Muscle of leg (tissue), 11 donors: ENCODE measurements around the gene ABCG1. TPM values are rescaled to one million over a fixed set of nuclear protein-coding genes. Genes with fewer than 3 reads are reported as not detected.
A peak's percentile ranks its signal among the peaks of the same experiment; 100 is the strongest.

Source experiments
- DNase-seq: peaks from one replicate; pipeline ENCODE4 v3.0.0; 2013
- H3K27ac ChIP-seq: one replicate; pipeline ENCODE4 v1.5.1; 2013; ENCODE audit warnings: mild to moderate bottlenecking, low read length, control low read depth
- H3K27me3 ChIP-seq: one replicate; pipeline ENCODE4 v1.6.1; 2013; ENCODE audit warnings: low read length; ENCODE audit not compliant: control insufficient read depth, insufficient read depth
- H3K36me3 ChIP-seq: one replicate; pipeline ENCODE4 v1.6.1; 2013; ENCODE audit warnings: low read length; ENCODE audit not compliant: control insufficient read depth, insufficient read depth
- H3K4me1 ChIP-seq: one replicate; pipeline ENCODE4 v1.6.1; 2013; ENCODE audit warnings: low read length; ENCODE audit not compliant: control insufficient read depth, insufficient read depth
- H3K4me3 ChIP-seq: one replicate; pipeline ENCODE4 v1.5.1; 2013; ENCODE audit warnings: low read length, control low read depth
- H3K9me3 ChIP-seq: replicated peaks from 2 replicates; pipeline ENCODE4 v1.6.1; 2013; ENCODE audit warnings: low read depth, low read length; ENCODE audit not compliant: control insufficient read depth
- WGBS: methylation state at CpG from one replicate; pipeline ENCODE4 v1.1.5; 2013; ENCODE audit warnings: missing lambda C conversion rate; ENCODE audit not compliant: insufficient coverage; 5-methylcytosine and 5-hydroxymethylcytosine counted together
- polyA plus RNA-seq, 8 donors: library from polyadenylated mRNA; unstranded; fragments of 120-200 nt; gene quantifications; one replicate each; pipeline versions ENCODE4 v1.2.1 to v1.2.3, GENCODE V29; 2013; ENCODE audit warnings: inconsistent platforms in 1 of 8, low replicate concordance in 1 of 8; ENCODE audit not compliant: insufficient read length in 8 of 8, insufficient read depth in 1 of 8
- total RNA-seq: library from RNA; stranded (reverse); fragments of 120-200 nt; gene quantifications from one replicate; pipeline ENCODE4 v1.2.4, GENCODE V29; 2013

ABCG1 gene
- total and polyA plus RNA-seq, 9 donors, result 4.9 to 9.1 (median 8.1) TPM

DNA sequence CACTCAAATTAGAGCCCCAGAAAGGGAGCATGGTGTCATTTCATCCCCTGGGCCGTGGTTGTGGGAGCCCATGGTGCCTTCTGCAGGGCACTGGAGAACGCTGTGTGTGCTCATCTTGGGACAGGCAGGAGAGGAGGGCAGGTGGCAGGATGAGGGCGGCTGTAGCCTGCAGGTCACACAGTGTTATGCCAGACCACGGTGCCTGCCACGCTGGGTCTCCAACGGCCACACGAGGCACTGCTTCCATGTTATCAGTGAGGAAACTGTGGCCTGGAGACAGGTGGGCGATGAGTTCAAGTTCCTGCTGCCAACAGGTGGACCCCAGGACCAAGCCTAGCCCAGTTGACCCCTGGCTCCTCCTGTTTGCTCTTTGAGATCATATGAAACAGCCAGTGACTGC is 21.0 kb downstream of the ABCG1 start:
- no peaks in the 10 kb centered on the region for H3K36me3 ChIP-seq
- no peak overlapping the region for H3K4me3 ChIP-seq
- 86% methylated on average over 8 of the region's 8 CpGs for WGBS
- H3K4me1 ChIP-seq, result peaks cover 31% of the 10 kb centered on the region
- no peak overlapping the region for H3K27ac ChIP-seq
- H3K9me3 ChIP-seq, result no peaks in the 10 kb centered on the region
- H3K27me3 ChIP-seq, result peaks cover 2% of the 10 kb centered on the region
- DNase-seq, result no peak

DNA sequence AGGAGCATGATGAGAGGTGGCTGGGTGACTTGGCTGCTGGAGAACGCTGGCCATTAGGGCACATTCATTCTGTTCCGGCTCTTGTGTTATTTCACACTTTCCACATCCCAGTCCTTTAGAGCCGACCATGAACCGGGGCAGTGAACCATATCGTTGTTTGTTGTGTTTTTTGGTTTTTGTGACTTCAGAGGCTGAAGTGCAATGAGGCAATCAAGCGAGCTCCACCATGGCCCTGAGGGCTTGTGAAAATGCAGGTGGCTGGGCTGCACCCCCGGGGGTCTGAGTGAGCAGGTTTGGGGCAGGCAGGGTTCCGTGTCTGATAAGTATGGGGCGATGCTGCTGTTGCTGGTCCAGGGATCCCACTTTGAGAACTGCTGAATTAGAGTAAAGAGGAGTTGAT is 23.7 kb downstream of the ABCG1 start:
- Histone ChIP-seq H3K27ac (no peak overlapping the region), H3K36me3 (no peaks in the 10 kb centered on the region), H3K4me1 (peaks cover 15% of the 10 kb centered on the region), H3K9me3 (no peaks in the 10 kb centered on the region), H3K4me3 (no peak overlapping the region), H3K27me3 (peaks cover 6% of the 10 kb centered on the region)
- no peak for DNase-seq
- 66% methylated on average over 6 of the region's 9 CpGs for WGBS

DNA sequence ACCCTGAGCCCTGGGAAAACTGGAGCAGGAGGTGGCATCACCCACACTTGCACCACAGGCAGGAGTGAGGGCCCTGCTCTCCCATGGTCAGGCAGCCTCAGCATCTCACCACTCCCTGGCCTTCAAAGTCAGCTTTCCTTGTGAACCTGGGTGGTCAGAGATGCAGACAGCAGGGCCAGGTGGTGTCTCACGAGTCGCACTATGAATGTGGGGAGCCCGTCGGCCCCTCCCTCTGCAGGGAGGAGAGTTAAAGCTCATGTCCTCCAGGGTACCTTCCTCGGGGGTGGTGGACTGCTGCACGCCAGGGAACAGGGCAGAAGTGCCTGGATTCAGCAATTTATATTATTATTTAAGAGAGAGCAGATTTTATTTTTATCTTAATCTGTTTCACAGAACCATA is 24.1 kb downstream of the ABCG1 start:
- WGBS, result no CpG with 5 or more reads among the region's 6 CpGs
- H3K4me1 ChIP-seq, result peaks cover 14% of the 10 kb centered on the region

DNA sequence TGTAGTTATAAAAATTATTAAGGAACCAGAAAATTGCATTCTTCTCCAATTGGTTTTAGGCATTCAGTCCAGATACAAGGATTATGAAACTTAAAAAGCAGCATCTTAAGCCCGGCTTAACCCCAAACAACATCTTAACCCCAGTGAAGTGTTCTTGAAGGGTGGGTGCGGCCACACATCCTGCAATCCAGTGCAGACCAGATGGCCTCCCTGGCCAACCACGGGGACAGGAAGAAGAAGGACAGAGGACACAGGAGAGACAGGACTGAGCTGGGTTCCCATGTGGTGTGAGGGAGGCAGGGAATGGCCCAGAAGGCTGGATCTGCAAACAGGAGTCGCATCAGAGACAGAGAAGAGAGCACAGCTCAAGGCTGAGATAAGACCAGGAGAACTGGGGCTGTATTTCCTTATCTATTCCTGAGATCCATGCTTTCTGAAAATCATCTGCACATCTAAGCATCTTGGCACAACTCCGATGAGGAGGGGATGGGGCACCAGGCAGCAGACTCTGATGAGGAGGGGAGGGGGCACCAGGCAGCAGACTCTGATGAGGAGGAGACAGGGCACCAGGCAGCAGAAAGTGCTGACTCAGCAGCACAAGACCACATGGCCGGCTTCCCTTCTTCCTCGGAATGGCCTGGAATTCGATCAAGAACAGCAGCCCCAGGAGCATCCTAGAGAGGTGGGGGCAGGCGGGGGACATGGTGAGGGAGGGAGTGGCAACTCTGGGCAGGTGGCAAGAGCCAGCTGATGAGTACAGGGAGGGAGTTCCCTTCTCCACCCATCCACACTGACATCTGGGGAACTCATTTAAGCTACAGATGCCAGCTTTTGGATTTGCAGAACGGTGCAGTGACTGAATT is 26.6 kb downstream of the ABCG1 start:
- Histone ChIP-seq H3K9me3 (no peaks in the 10 kb centered on the region), H3K4me1 (peaks cover 14% of the 10 kb centered on the region), H3K36me3 (no peaks in the 10 kb centered on the region), H3K27me3 (peaks cover 6% of the 10 kb centered on the region), H3K4me3 (no peak overlapping the region), H3K27ac (no peak overlapping the region)
- WGBS, result 27% methylated on average over 2 of the region's 10 CpGs
- peak; percentile 81 for DNase-seq

More for the DNA sequence above, 24.1 kb downstream of the ABCG1 start:
- Histone ChIP-seq H3K4me3 (no peak overlapping the region), H3K27me3 (peaks cover 6% of the 10 kb centered on the region), H3K27ac (no peak overlapping the region), H3K36me3 (no peaks in the 10 kb centered on the region), H3K9me3 (no peaks in the 10 kb centered on the region)
- no peak for DNase-seq

DNA sequence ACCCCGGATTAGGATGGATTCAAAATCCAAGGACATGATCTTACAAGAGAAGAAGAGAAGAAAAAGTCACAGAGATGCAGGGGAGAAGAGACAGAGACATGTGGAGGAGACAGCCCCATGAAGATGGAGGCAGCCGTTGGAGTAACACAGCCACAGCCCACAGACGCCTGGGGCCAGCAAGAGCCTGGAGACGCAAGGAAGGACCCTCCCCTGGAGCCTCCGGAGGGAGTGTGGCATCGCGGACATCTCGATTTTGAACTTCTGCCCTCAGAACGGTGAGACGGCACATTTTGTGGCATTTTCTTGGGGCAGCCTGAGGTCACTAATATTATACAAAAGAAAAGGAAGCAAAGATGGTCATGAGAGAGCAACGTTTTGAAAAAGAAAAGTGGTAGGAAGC is 28.8 kb downstream of the ABCG1 start:
- H3K36me3 ChIP-seq, result no peaks in the 10 kb centered on the region
- no peak overlapping the region for H3K27ac ChIP-seq
- peaks cover 30% of the 10 kb centered on the region for H3K4me1 ChIP-seq
- DNase-seq, result no peak
- H3K9me3 ChIP-seq, result no peaks in the 10 kb centered on the region
- no peak overlapping the region for H3K4me3 ChIP-seq
- 50% methylated on average over 3 of the region's 11 CpGs for WGBS
- H3K27me3 ChIP-seq, result peaks cover 6% of the 10 kb centered on the region

DNA sequence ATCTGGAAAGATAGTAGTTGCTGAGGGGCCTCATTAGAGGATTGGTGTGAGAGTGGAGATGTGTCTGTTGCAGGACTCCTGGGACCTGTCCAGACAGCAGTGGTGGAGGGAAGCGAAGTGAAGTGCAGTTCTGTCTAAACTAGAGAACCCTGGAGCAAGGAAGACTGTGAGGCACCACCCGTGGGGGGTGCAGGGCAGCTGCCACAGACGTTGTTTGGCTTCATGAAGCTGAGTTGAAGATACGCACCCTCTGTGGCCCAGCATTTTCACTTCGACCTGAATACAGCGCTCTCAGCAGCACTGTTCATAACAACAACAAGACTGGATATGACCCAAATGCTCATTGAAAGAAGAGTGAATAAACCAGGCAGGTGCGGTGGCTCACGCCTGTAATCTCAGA is 29.3 kb downstream of the ABCG1 start:
- no peak overlapping the region for H3K4me3 ChIP-seq
- DNase-seq, result no peak
- peaks cover 35% of the 10 kb centered on the region for H3K4me1 ChIP-seq
- WGBS, result 75% methylated on average over 7 of the region's 8 CpGs
- peaks cover 6% of the 10 kb centered on the region for H3K27me3 ChIP-seq
- no peaks in the 10 kb centered on the region for H3K9me3 ChIP-seq
- H3K36me3 ChIP-seq, result no peaks in the 10 kb centered on the region
- H3K27ac ChIP-seq, result no peak overlapping the region

DNA sequence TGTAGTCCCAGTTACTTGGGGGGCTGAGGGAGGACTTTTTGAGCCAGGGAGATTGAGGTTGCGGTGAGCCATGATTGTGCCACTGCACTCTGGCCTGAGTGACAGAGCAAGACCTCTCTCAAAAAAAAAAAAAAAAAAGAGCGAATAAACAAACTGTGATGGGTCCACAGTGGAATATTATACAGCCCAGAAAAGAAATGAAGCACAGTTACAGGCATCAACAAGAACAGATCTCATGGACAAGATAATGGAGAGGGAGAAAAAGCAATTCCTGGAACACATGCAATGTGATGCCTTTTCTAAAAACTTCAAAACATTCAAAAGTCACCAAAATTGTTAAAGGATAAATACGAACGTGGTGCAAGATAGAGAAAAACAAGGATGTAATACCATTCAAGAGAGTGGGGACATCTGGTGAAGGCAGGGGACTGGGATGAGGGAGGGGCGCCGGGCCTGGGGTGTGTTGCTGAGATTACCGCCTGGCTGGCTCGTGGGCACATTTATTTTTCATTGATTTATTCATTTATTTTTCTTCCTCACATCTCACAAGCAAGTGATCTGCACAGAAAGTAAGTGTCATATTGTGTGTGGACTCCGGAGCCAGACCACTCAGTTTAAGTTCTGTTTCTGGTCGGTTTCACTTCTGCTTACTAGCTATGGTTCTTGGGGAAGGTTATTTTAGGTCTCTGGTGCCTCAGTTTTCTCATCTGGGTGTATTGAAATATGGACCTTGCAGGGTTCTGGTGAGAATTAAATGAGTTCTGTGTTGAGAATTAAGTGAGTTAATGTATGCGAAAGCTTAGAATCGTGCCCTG is 30.1 kb downstream of the ABCG1 start:
- peaks cover 6% of the 10 kb centered on the region for H3K27me3 ChIP-seq
- peaks cover 42% of the 10 kb centered on the region for H3K4me1 ChIP-seq

DNA sequence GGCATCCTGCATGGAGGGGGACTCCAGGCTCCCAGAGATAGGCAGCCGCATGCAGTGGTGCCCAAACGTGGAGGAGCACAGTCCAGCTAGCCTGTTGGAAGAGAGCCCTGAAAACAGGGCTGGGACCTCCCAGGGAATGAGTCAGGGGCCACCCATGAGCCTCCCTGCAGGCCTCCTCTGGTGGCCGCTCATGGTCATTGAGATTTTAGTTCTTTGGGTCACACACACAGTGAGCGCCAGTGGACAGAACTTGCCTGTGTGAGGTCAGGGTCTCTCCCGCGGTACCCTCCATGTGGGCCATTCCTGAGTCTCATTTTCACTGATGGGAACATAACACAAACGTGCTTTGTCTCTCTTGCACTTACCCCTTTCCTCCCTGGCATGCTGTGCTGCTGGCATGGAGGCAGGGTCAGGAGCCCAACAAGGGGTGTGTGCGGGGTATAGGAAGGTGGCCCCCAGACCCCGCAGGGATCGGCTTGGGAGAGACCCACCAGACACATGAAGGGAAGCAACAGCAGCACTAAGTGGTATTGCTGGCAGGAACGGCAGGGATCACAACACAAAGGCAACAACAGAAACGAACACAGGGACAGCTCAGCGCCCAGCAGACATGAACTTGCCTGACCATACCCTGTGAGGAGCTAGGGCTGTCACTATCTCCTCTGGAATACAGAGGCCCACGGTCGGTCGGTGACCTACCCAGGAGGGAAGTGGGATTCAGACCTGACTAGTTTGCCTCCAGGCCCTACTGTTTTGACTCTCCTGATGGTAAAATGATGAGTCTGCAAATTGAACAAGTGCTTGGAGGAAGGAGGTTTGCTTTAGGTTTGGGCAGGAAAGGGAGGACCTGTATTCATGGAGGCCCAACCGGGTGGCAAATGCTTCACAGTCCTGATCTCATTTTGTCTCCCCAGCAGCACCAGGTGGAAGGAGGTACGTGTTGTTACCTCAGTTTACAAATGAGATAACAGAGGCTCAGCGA is 31.8 kb downstream of the ABCG1 start:
- Histone ChIP-seq H3K4me1 (peaks cover 45% of the 10 kb centered on the region), H3K4me3 (no peak overlapping the region), H3K27me3 (peaks cover 2% of the 10 kb centered on the region), H3K27ac (no peak overlapping the region), H3K36me3 (no peaks in the 10 kb centered on the region), H3K9me3 (no peaks in the 10 kb centered on the region)
- no peak for DNase-seq
- 87% methylated on average over 13 of the region's 19 CpGs for WGBS

More for the DNA sequence above, 30.1 kb downstream of the ABCG1 start:
- Histone ChIP-seq H3K36me3 (no peaks in the 10 kb centered on the region), H3K4me3 (no peak overlapping the region), H3K27ac (no peak overlapping the region), H3K9me3 (no peaks in the 10 kb centered on the region)
- DNase-seq, result peak; percentile 56
- WGBS, result 80% methylated on average over 3 of the region's 12 CpGs

DNA sequence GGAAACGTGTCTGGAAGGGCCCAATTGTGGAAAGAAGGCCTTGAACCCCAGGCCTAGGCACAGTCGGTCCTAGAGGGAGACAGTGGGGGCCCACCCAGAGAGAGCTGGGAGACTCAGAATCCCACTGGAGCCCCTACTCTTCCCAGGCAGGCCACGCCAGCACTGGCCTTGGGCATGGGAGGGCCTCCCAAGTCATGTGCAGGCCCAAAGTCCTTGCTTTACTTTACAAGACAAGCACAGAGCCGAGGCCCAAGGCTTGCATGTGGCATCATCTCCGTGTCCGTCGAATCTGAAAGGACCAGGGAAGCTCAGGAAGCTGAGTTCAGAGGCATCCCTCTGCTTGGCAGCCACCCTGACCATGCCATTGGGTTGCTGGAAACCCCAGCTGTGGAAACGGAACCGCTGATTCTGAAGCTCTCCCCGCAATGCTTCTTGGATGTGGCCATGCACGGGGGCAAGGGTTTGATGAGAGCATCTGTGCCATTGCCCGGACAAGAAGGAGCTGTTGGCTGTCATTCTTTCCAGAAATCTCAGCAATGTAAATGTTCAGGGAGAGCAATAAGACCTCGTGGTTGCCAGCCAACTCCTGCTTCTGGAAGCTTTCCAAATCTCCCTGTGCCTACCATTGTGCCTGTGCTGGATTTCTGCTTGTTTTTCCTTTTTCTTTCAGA is 32.8 kb downstream of the ABCG1 start:
- no peak overlapping the region for H3K4me3 ChIP-seq
- H3K9me3 ChIP-seq, result no peaks in the 10 kb centered on the region
- no peaks in the 10 kb centered on the region for H3K36me3 ChIP-seq
- peak; percentile 40 for DNase-seq
- H3K27me3 ChIP-seq, result peaks cover 2% of the 10 kb centered on the region
- peaks cover 51% of the 10 kb centered on the region for H3K4me1 ChIP-seq
- WGBS, result 79% methylated on average over 9 of the region's 13 CpGs
- no peak overlapping the region for H3K27ac ChIP-seq
